SU-DHL-6 (cell line): ENCODE data around the gene URM1.

Source experiments
- EZH2phosphoT487 ChIP-seq: fragments of 200-600 bp; sonication (generic), shearing (Covaris generic); conservative IDR thresholded peaks from 2 replicates; pipeline ENCODE4 v1.6.1; 2018; ENCODE audit warnings: mild to moderate bottlenecking, antibody characterized with exemption, low read length, moderate library complexity, mixed read lengths
- TF ChIP-seq, protein P1 (sequence below): fragments of 200-600 bp; sonication (generic); IDR thresholded peaks from one replicate; pipeline ENCODE4 v1.5.1; 2017; ENCODE audit warnings: antibody characterized with exemption, mild to moderate bottlenecking, low read length, moderate library complexity; ENCODE audit not compliant: insufficient read depth, poor library complexity, severe bottlenecking

DNA sequence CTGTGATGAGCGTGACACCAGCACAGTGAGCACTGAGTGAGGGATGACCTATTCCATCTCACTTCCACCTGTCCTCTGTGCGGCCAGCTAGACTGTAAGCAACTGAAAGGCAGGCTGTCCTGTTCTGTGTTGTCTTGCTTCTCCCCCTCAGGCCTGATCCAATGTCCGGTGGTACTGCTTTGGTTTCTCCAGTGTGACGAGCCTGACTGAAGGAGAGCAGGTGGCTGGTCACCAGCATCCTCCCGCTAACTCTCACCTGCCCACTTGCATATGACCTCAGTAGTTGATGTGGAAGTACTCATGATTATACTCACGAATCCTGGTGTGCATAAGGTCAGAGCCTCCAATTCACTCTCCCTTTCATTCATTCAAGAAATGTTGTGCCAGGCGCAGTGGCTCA lies 33.2 kb upstream of the URM1 start:
- TF ChIP-seq, protein P1, sequence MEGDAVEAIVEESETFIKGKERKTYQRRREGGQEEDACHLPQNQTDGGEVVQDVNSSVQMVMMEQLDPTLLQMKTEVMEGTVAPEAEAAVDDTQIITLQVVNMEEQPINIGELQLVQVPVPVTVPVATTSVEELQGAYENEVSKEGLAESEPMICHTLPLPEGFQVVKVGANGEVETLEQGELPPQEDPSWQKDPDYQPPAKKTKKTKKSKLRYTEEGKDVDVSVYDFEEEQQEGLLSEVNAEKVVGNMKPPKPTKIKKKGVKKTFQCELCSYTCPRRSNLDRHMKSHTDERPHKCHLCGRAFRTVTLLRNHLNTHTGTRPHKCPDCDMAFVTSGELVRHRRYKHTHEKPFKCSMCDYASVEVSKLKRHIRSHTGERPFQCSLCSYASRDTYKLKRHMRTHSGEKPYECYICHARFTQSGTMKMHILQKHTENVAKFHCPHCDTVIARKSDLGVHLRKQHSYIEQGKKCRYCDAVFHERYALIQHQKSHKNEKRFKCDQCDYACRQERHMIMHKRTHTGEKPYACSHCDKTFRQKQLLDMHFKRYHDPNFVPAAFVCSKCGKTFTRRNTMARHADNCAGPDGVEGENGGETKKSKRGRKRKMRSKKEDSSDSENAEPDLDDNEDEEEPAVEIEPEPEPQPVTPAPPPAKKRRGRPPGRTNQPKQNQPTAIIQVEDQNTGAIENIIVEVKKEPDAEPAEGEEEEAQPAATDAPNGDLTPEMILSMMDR = no peak
- no peak for TF ChIP-seq EZH2phosphoT487
